Mucosa of rectum (tissue), 2 donors: ENCODE measurements around the gene ADARB2.

Experiments
- H3K27ac ChIP-seq, 2 donors: one replicate each; pipeline ENCODE4 v1.7.0; 2013; ENCODE audit warnings: inconsistent platforms in 2 of 2, low read depth in 2 of 2, low read length in 2 of 2
- H3K27me3 ChIP-seq, 2 donors: one replicate each; pipeline ENCODE4 v1.7.0; 2013; ENCODE audit warnings: low read length in 2 of 2; ENCODE audit not compliant: control insufficient read depth in 2 of 2, insufficient read depth in 2 of 2
- H3K36me3 ChIP-seq, 2 donors: one replicate each; pipeline ENCODE4 v1.7.0; 2013; ENCODE audit warnings: low read length in 2 of 2; ENCODE audit not compliant: control insufficient read depth in 2 of 2, insufficient read depth in 2 of 2
- H3K4me1 ChIP-seq, 2 donors: one replicate each; pipeline ENCODE4 v1.7.0; 2013; ENCODE audit warnings: low read length in 2 of 2, mild to moderate bottlenecking in 1 of 2; ENCODE audit not compliant: control insufficient read depth in 2 of 2, insufficient read depth in 2 of 2
- H3K4me3 ChIP-seq, 2 donors: one replicate each; pipeline ENCODE4 v1.7.0; 2013; ENCODE audit warnings: low read length in 2 of 2
- H3K9ac ChIP-seq, 2 donors: one replicate each; pipeline ENCODE4 v1.7.0; 2013; ENCODE audit warnings: low read length in 2 of 2, low read depth in 1 of 2, mild to moderate bottlenecking in 1 of 2
- H3K9me3 ChIP-seq, 2 donors: one replicate each; pipeline ENCODE4 v1.7.0; 2013; ENCODE audit warnings: low read length in 2 of 2; ENCODE audit not compliant: control insufficient read depth in 2 of 2
- donor health status: healthy.
- donor health status: Normal muscosa, but diverticular disease.

The ADARB2 gene

GRCh38 chr10:1310271-1310789 is 427.0 kb downstream of the ADARB2 start:
- Histone ChIP-seq H3K36me3 (no peaks in the 10 kb centered on the region), H3K4me3 (no peak overlapping the region), H3K9ac (no peak overlapping the region), H3K27me3 (no peaks in the 10 kb centered on the region), H3K4me1 (no peaks in the 10 kb centered on the region), H3K27ac (no peak overlapping the region), H3K9me3 (no peaks in the 10 kb centered on the region)

GRCh38 chr10:1309617-1310270 is 427.6 kb downstream of the ADARB2 start:
- Histone ChIP-seq H3K36me3 (no peaks in the 10 kb centered on the region), H3K9me3 (no peaks in the 10 kb centered on the region), H3K4me1 (no peaks in the 10 kb centered on the region), H3K4me3 (no peak overlapping the region), H3K27ac (no peak overlapping the region), H3K9ac (no peak overlapping the region), H3K27me3 (no peaks in the 10 kb centered on the region)

GRCh38 chr10:1308962-1309616 is 428.2 kb downstream of the ADARB2 start:
- no peaks in the 10 kb centered on the region for H3K4me1 ChIP-seq
- H3K9me3 ChIP-seq: no peaks in the 10 kb centered on the region
- H3K4me3 ChIP-seq: no peak overlapping the region
- H3K9ac ChIP-seq: no peak overlapping the region
- no peaks in the 10 kb centered on the region for H3K27me3 ChIP-seq
- no peaks in the 10 kb centered on the region for H3K36me3 ChIP-seq
- no peak overlapping the region for H3K27ac ChIP-seq

- Histone ChIP-seq H3K9me3 (no peaks in the 10 kb centered on the region), H3K4me1 (no peaks in the 10 kb centered on the region), H3K27ac (no peak overlapping the region), H3K36me3 (no peaks in the 10 kb centered on the region), H3K4me3 (no peak overlapping the region), H3K9ac (no peak overlapping the region), H3K27me3 (no peaks in the 10 kb centered on the region)
Measured at GRCh38 chr10:1308173-1308961, 429.0 kb downstream of the ADARB2 start.

- no peak overlapping the region for H3K9ac ChIP-seq
- H3K4me3 ChIP-seq: no peak overlapping the region
- no peaks in the 10 kb centered on the region for H3K4me1 ChIP-seq
- H3K36me3 ChIP-seq: no peaks in the 10 kb centered on the region
- no peaks in the 10 kb centered on the region for H3K27me3 ChIP-seq
- H3K27ac ChIP-seq: no peak overlapping the region
- H3K9me3 ChIP-seq: no peaks in the 10 kb centered on the region
Measured at GRCh38 chr10:1301143-1301542, 436.2 kb downstream of the ADARB2 start.

- H3K27me3 ChIP-seq: no peaks in the 10 kb centered on the region
- no peaks in the 10 kb centered on the region for H3K36me3 ChIP-seq
Measured at GRCh38 chr10:1300218-1300617, 437.1 kb downstream of the ADARB2 start.

GRCh38 chr10:1299041-1299726 is 438.1 kb downstream of the ADARB2 start:
- H3K9me3 ChIP-seq: no peaks in the 10 kb centered on the region
- no peaks in the 10 kb centered on the region for H3K4me1 ChIP-seq
- H3K9ac ChIP-seq: no peak overlapping the region
- no peak overlapping the region for H3K27ac ChIP-seq
- no peaks in the 10 kb centered on the region for H3K36me3 ChIP-seq
- no peak overlapping the region for H3K4me3 ChIP-seq
- no peaks in the 10 kb centered on the region for H3K27me3 ChIP-seq

More at GRCh38 chr10:1300218-1300617, 437.1 kb downstream of the ADARB2 start:
- Histone ChIP-seq H3K4me1 (no peaks in the 10 kb centered on the region), H3K9me3 (no peaks in the 10 kb centered on the region), H3K9ac (no peak overlapping the region), H3K4me3 (no peak overlapping the region), H3K27ac (no peak overlapping the region)

- no peaks in the 10 kb centered on the region for H3K4me1 ChIP-seq
- no peaks in the 10 kb centered on the region for H3K27me3 ChIP-seq
- no peak overlapping the region for H3K27ac ChIP-seq
- H3K9me3 ChIP-seq: no peaks in the 10 kb centered on the region
- H3K9ac ChIP-seq: no peak overlapping the region
- no peaks in the 10 kb centered on the region for H3K36me3 ChIP-seq
- no peak overlapping the region for H3K4me3 ChIP-seq
Measured at GRCh38 chr10:1297566-1298301, 439.6 kb downstream of the ADARB2 start.

- H3K36me3 ChIP-seq: no peaks in the 10 kb centered on the region
- H3K27me3 ChIP-seq: no peaks in the 10 kb centered on the region
- H3K9ac ChIP-seq: no peak overlapping the region
- H3K9me3 ChIP-seq: no peaks in the 10 kb centered on the region
- no peak overlapping the region for H3K4me3 ChIP-seq
- no peaks in the 10 kb centered on the region for H3K4me1 ChIP-seq
- H3K27ac ChIP-seq: no peak overlapping the region
Measured at GRCh38 chr10:1295756-1296480, 441.4 kb downstream of the ADARB2 start.
